ENCODE data around the gene SLC30A7.

DNA sequence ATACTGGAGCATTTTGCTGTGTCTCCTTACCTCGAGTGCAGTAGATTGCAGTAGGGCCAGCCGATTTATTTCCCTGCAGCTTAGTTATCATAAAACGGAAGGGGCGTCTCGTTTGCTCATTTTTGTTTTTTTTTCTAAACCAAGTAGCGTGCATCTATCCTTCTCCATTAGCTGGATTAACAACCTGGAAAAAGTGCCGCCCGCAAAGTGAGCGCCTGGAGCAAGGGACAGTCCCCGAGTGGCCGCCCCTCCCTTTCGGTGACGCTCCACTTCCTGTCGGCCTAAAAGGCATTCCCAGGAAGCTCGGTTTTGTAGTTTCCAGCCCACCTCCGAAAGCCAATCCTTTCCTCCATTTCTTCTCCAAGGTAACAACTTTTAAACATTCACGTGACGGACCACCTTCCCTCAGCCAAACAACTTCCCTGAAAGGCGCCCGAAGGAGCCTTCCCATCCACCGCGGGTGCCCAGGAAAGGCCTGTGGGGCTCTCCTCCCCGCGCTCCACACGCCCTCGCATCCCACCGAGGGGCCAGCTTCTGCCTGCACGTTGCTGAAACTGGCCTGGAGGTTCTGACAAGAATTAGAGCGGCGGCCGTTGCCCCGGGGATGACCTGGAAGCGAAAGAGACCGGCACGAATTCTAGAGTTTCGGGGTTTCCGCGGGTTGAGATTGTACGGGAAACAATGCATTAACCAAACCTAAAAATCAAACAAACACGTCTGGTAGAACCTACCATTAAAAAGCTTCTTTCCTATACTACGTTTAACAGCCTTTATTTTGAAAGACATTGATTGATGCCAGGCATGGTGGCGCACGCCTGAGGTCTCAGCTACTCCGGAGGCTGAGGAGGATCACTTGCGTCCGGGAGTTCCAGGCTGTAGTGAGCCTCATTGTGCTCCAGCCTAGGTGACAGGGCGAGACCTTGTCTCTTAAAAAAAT lies 1.0 kb upstream of the SLC30A7 start, which contains the start of gene EXTL2:
- TF ChIP-seq POLR2AphosphoS5 (IDR thresholded peaks at IDR 0.05; ENCODE audit: low read depth) (0 out of 2 replicates have a peak, but pooled peaks have one; percentile 1), GABPA (IDR thresholded peaks at IDR 0.05; ENCODE audit: low read depth) (peak; percentile 71)
- TF ChIP-seq, protein P1, sequence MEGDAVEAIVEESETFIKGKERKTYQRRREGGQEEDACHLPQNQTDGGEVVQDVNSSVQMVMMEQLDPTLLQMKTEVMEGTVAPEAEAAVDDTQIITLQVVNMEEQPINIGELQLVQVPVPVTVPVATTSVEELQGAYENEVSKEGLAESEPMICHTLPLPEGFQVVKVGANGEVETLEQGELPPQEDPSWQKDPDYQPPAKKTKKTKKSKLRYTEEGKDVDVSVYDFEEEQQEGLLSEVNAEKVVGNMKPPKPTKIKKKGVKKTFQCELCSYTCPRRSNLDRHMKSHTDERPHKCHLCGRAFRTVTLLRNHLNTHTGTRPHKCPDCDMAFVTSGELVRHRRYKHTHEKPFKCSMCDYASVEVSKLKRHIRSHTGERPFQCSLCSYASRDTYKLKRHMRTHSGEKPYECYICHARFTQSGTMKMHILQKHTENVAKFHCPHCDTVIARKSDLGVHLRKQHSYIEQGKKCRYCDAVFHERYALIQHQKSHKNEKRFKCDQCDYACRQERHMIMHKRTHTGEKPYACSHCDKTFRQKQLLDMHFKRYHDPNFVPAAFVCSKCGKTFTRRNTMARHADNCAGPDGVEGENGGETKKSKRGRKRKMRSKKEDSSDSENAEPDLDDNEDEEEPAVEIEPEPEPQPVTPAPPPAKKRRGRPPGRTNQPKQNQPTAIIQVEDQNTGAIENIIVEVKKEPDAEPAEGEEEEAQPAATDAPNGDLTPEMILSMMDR (IDR thresholded peaks at IDR 0.05; ENCODE audit: insufficient read depth, low read length): no peak
- TF ChIP-seq, protein P2, sequence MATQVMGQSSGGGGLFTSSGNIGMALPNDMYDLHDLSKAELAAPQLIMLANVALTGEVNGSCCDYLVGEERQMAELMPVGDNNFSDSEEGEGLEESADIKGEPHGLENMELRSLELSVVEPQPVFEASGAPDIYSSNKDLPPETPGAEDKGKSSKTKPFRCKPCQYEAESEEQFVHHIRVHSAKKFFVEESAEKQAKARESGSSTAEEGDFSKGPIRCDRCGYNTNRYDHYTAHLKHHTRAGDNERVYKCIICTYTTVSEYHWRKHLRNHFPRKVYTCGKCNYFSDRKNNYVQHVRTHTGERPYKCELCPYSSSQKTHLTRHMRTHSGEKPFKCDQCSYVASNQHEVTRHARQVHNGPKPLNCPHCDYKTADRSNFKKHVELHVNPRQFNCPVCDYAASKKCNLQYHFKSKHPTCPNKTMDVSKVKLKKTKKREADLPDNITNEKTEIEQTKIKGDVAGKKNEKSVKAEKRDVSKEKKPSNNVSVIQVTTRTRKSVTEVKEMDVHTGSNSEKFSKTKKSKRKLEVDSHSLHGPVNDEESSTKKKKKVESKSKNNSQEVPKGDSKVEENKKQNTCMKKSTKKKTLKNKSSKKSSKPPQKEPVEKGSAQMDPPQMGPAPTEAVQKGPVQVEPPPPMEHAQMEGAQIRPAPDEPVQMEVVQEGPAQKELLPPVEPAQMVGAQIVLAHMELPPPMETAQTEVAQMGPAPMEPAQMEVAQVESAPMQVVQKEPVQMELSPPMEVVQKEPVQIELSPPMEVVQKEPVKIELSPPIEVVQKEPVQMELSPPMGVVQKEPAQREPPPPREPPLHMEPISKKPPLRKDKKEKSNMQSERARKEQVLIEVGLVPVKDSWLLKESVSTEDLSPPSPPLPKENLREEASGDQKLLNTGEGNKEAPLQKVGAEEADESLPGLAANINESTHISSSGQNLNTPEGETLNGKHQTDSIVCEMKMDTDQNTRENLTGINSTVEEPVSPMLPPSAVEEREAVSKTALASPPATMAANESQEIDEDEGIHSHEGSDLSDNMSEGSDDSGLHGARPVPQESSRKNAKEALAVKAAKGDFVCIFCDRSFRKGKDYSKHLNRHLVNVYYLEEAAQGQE (IDR thresholded peaks at IDR 0.05; ENCODE audit: insufficient replicate concordance, low read depth): no peak
